HG03196 (cell line): ENCODE results near the gene GLRX.
"Not testable (repeated sequence)": the region's sequence is repeated elsewhere in the genome, so short reads cannot be mapped to it uniquely, and the experiment has no call there.

ENCODE experiments used
- ATAC-seq: cut with Tn5 transposase; IDR thresholded peaks from one replicate; pipeline ENCODE4 v1.9.1; 2021; ENCODE audit not compliant: unreplicated experiment

Gene GLRX

DNA sequence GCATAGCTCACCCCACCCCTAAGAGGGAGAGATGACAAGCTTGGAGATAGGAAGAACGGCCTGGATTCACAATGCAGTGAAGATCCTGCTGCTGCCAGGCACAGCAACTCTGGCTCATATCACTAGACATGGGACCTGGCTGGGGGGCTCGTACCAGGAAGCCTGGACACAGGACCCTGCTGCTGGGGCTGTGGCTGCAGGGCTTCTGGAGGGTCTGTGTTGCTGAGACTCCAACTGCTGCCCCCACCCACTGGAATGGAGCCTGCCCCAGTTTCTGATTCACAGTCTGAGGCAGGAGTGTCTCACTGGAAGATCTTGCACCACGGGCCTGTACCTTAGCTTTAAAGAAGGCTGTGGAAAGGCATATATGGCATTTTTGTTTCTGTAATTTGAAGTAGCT is 31.0 kb upstream of the GLRX start:
- no peak for ATAC-seq

DNA sequence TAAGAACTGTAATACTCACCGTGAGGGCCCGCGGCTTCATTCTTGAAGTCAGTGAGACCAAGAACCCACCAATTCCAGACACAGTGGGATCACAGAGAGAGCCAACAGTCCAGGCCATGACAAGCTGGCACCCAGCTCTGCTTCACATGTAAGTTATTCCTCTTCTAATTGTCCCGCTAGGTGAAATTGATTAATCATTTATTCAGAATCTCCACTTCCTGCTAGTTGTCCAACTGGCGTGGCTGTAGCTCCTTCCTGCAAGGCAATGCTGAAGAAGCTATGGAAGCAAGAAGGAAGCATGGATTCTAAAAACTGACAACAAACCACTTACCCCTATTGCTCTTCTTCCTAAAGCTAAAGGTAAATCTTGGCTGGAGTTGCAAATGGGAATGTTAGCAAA is 30.0 kb upstream of the GLRX start:
- ATAC-seq: no peak

DNA sequence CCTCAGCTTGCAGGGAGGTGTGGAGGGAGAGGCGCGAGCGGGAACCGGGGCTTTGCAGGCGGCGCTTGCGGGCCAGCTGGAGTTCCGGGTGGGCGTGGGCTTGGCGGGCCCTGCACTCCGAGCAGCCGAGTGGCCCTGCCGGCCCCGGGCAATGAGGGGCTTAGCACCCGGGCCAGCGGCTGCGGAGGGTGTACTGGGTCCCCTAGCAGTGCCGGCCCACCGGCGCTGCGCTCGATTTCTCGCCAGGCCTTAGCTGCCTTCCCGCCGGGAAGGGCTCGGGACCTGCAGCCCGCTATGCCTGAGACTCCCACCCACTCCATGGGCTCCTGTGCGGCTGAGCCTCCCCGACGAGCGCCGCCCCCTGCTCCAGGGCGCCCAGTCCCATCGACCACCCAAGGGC is 28.6 kb upstream of the GLRX start:
- not testable (repeated sequence) for ATAC-seq

DNA sequence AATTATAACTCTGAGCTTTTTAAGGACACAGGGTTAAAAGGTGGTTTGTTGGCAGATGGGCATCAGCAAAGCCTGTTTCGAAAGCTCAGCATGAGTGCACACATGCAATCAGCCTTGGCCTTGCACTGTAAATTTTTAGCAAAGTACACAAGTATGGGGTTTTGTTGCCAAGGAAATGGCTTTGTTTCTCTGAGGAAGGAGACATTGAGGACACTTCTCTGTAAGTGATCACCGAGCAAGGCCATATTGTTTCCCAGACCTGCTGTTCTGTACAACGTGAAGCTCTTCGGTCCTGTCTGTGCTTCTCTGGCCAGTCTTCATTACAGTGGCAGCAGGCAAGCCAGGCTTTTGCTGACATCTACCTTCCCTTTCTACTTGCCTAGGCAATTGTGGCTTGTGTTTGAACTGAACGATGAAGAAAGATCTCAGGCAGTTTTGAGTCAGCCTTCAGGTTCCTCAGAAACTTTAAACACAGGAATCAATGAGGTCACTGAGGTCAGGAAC is 27.9 kb upstream of the GLRX start:
- no peak for ATAC-seq

DNA sequence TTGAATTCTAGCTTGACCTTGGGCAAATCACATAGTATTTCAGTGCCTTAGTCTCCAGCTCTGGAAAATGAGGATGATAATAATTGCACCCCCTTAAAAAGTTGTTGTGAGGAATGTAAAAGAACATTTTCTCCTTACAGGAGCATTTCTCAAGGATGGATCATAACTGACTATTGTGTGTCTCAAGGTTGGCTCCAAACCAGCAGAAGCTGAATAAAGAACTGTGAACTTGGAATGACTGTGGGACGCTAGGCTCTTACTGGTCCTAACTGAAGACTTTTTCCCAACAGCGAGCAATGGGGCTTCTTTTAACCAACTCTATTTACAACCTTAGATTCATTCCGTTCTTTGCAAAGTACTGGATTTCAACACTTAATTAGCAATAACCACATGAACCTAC is 26.2 kb upstream of the GLRX start:
- no peak for ATAC-seq

DNA sequence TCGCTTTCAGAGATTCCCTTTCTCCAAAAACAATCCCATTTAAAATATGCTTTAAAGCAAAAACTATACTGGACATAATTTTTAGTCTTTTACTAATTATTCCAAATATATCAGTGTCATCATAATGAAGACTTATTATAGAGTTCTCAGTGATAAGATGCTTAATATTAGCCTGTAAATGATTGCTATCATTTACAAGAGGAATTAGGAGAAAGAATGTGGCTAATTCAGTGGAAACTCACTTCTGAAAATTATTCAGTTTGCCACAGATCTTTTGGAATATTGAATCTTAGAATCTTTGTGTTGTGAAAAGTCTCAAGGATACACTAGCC is 24.7 kb upstream of the GLRX start:
- ATAC-seq: no peak

DNA sequence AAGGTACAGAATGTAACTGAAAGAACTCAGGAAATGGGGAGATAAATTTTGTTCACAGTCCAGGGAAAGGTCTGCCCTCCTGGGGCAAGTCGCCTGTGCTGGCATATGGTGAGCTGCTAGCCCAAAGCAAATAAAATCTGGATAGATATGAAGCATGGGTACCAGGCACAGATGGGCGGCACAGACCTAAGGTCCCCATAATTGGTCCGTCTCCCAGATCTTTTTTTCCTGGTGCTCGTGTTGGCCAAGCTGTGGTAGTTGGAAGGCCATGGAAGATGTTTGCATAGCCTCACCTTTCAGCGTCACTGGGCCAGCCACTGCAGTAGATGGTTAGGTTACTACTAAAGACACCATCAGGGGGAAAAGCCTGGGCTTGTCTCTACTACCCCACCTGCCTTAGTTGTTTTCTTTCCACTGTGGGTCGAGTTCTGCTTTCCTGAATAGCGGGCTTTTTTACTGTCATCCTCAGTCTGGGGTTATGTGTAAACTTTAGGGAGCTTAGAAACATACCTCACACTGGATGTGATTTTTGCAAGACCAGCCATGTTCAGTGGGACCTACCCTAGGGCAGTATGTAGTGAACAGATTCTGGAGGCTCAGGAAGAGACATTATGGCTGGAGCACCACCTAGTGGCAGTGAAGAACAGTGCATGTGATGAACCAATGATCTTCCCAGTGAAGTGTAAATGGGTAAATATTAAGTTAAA is 24.2 kb upstream of the GLRX start:
- ATAC-seq: peak; percentile 46

DNA sequence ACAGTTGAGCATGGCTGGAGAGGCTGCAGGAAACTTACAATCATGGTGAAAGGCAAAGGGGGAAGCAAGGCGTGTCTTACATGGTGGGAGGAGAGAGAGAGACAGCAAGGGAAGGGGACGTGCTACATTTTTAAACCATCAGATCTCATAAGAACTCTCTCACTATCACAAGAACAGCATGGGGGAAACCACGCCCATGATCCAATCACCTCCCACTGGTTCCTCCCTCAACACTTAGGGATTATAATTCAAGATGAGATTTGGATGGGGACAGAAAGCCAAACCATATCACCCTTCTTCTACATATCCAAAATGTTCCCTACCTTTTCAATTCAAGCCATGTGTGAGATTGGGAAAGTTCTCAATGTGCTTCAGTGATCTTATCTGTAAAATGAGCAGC is 22.9 kb upstream of the GLRX start:
- ATAC-seq: no peak

DNA sequence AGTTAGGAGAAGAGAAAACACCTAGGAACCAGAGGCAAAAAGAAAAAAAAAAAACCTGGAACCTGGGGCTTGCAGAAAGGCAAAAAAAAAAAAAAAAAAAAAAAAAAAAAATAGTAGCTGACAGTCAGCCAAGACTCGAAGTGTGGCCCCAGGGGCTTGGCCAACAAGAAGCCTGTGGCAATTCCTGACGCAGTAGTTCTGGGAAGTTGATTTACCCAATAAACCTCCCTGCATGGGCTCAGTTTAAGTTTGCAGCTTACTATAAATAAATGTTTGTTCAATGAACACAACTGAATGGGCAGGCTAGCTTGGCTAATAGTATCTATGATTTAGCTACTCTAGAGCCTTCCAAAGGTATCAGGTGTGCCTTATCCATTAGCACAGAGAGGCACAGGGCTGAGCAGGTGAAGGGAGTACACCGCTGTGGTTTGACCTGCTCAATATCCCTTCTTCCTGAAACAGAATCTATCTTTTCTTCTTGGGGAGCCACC is 21.3 kb upstream of the GLRX start:
- no peak for ATAC-seq

DNA sequence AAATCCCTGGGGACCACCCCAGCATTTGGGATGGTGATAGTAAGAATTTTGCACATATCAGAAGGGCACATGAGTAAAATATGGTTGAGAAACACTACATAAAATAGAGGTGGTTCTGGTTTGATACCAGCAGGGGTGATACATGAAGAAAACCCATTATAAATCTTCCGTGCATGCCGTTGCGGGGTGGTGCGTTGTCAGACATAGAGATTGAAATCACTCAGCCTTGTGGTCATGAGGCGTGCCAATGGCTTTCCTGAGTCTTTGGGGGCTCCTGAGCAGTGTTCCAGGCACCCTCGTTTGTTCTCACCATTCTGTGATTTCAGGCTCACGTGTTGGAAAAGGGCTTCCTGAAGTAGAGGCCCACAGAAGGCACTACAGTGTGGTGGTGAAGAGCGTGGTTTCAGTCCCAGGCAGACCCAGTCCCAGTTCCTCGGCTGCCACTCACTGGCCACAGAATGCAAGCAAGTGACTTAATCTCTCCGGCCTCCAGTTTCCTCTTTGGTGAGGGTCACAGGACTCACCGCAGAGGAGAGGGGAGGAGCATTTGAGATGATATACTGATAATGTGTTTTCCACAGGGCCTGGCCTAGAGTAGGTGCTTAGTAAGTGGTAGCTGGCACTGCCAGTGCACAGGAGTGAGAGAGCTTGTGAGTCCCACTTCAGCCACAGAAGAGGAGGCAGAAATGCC is 20.5 kb upstream of the GLRX start:
- peak; percentile 86 for ATAC-seq

DNA sequence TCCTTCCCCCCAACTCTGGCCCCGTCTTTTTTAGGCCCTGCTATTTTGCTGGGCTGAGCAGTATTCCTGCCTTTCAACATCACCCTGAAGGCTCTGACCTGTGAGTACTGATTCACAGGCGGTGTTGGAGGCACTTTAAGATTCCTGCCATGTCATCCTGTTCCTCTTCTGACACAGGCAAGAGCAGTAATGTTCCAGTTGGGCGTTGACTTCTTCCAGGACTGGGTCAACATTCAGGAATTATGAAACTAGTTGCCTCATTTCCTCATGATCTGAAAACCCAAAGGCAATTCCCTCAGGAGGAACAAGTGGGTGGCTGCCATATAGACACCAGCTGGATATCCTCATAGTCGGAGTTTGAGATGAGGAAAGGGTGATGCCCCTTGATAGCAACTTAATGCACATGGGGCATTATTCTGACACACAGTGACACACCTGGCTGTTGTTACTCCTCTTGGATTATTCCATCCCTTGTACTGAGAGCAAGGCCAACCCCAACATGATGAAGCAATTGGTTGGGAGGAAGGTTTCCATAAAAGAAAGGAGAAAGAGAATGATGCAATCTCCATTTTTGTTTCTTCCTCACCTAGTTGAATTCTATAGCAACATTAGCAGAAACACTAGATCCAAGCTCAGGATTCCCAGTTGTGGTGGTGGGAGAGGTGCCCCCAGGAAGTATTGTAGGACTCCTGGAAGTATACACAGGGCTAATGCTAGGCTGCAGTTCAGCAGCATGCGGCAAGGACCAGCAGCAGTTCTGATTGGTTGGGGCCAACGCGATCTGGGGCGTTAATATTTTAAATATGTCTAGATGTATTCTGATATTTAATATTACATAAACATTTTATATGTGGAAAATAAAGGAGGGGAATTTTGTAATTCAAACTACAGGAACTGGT is 19.6 kb upstream of the GLRX start:
- no peak for ATAC-seq

DNA sequence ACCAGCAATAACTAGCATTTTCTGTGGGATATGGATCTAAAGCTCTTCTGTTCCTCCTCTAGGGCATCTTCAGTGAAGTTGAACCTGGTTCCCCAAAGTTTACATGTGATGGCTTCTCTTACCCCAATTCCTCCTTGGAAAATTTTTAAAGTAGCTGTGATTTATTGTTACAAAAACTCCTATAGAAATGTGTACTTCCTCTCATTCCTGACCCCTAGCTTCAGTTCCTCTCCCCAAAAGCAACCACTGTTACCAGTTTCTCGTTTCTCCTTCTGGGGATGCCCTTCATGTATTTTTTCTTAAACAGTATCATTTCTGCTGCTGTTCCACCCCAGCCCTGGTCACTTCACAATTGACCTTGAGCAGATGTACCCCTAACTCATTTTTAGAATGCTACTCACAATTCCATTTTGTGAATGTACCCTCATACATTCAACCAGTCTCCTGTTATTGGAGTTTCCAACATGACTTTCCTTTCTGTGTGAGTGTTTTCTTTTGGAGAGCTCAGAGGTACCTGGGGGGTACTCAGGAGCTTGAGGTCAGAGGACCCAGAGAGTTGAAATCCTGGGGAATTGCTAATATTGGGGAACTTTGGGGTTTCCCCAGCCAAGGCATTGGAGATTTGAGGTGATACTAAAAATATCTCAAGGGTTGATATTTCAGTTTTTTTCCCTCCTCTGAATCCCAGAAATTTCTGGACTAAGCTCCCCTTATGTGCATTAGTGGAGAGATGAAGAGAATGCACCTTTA is 18.6 kb upstream of the GLRX start:
- no peak for ATAC-seq

DNA sequence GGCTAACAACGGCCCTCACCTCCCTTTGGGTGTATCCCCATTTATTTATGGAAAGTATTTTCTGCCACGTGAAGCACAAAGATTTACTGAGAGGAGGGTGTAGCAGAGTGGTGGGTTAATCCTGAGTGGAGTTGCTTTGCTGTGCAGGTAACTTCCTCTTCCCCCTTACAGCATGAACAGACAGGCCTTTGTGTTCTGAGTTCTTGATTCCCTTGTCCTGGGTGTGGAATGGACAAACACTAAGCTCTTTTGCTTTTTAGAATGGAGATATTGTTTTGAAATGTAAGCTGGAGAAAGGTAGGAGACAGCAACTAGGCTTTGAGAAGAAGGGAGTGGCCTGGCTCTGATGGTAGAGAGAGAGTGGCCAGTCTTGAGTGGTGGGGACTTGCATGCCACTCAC is 17.1 kb upstream of the GLRX start:
- ATAC-seq: no peak

DNA sequence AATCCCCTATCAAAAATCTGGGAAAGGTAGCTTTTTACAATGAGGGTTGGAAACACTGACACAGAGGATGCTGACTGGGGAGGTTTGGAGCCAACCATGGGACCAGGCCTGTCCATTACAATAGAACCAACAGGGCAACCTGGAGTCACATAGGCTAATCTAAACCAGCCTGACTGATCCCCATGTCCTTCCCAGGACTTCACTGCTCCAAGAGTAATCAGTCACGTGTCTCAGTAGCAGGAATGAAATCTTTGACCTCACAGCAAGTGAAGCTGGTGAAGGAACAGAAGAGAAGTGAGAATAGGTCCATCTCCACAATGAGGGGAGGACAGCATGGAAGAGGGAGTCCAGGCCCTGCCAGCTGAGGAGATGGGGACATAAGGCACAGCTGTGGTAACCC is 16.0 kb upstream of the GLRX start:
- no peak for ATAC-seq

DNA sequence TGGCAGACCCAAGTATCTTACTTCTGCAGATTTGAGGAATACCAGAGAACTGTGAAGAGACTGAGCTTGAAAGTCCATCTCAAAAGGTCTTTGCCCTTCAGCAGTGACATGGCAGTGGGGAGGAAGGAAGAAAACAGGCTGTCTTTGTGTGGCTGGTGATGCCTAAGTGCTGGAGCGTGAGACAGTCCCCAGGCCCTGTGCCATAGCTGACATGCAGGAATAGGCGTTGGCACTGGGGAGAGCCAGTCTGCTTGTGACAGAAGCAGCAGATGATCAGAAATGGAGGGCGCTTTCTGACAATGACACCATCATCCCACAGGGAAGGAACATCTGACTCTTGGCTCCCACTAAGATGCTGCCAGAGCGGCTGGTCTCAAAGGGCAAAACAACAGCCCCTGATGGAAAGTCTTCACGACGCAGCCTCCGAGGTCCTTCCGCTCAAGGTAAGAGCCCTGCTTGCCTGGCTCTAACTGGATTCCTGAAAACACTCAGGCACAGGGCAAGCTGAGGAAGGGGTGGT is 15.5 kb upstream of the GLRX start:
- no peak for ATAC-seq

DNA sequence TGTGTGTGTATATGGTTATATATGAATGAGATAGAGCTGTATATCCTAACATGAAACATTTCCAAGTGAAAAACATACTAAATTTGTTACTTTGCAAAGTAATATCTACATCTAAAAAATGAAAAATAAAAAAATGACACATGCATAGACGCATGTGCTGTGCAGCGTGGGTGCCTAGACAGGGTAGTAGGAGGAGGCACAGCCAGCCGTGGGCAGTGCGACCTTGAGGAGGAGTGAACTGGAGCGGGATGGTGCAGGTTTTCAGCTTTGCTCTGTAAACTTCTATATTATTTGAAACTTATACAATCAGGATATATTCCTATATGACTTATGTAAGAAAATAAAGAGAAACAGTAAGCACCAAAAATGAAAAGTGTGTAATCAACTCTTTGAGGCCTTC is 15.0 kb upstream of the GLRX start:
- no peak for ATAC-seq

DNA sequence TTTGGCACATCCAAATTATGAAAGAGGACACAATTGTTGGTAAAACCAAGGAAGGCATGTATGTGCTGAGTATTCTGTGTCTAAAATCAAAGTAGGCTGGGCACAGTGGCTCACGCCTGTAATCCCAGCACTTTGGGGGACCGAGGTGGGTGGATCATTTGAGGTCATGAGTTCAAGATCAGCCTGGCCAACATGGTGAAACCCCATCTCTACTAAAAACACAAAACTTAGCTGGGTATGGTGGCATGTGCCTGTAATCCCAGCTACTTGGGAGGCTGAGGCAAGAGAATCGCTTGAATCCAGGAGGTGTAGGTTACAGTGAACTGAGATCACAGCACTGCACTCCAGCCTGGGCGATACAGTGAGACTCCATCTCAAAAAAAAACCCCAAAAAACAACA is 14.4 kb upstream of the GLRX start:
- ATAC-seq: not testable (repeated sequence)

DNA sequence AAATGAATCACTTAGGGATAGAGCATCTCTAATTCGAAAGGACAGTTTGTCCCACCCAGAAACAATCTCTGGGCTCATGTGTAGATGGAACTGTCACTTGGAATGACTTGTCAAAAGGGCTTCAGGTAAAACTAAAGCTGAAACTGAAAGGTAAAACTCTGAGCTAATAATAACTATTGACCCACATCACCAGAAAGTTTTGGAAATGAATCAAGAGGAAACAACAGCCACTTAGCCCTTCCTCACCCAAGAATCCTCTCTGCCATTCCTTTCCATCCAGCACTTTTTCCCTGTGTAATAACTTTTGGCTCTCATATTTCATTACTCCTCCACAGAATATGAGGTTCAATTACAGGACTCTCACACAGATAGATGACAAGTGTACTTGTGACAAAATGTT is 14.0 kb upstream of the GLRX start:
- ATAC-seq: no peak

DNA sequence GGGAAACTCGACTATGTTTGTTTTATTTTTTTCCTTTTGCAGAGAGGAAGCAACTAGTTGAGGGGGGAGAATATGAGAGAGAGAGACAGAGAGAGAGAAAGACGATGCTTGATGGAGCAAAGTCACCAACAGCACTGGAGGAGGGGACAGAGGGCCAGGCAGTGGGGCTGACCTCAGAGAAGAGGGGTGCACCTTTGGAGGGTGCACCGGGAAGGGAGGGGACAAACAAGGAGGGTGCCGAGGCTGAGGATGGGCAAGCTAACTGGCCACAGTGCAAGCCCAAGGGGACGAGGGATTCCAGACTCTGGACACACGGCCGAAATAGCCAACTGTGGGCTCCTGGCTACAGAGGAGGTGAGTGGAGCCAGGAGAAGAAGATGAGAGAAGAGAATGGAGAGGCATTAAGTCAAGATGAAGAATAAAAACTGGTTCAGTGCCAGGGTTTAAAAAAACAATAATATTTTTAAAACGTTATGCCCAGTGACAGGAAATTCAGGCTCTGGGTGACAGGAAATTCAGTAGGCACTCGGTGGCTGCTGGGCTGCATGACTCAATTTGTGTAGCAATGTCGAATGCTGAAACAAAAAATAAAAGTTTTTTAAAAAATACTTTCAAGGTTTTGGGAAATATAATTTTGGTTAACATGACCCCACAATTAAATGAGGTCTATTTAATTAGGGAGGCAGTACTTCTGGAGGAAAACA is 13.3 kb upstream of the GLRX start:
- ATAC-seq: no peak

DNA sequence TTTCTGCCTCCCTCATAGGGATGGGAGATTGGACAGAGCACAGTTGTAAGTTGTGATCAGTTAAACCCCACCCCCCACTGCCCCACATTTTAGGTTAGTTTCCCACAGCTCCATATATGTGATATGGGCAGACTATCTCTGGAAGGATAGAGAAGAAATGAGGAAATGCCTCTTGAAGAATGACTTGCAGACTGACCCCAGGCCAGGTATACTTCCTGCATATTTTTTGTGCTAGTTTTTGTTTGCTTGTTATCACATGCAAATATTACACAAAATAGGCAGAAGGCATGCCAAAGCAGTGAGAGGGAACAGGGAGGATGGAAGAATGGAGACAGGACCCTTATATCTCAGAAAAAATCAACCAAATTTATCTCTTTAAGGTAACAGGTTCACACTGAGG is 10.1 kb upstream of the GLRX start:
- no peak for ATAC-seq
